HEK293T (cell line): Measurements from ENCODE around the gene CHST11.

Experiments
- ARNT ChIP-seq: fragments of 450-650 bp; IDR thresholded peaks from 2 replicates; pipeline ENCODE4 v1.6.1; 2017; ENCODE audit warnings: mild to moderate bottlenecking
- BHLHE40 ChIP-seq: fragments of 450-650 bp; IDR thresholded peaks from 2 replicates; pipeline ENCODE4 v1.6.1; 2016; ENCODE audit warnings: mild to moderate bottlenecking, moderate library complexity, borderline replicate concordance
- ELF4 ChIP-seq: fragments of 450-650 bp; IDR thresholded peaks from 2 replicates; pipeline ENCODE4 v1.6.1; 2017; ENCODE audit warnings: antibody characterized with exemption
- FOXA1 ChIP-seq: fragments of 450-650 bp; IDR thresholded peaks from 2 replicates; pipeline ENCODE4 v1.6.1; 2016; ENCODE audit warnings: mild to moderate bottlenecking
- FOXK2 ChIP-seq: fragments of 450-650 bp; IDR thresholded peaks from 2 replicates; pipeline ENCODE4 v1.6.1; 2016; ENCODE audit warnings: mild to moderate bottlenecking
- FOXM1 ChIP-seq: fragments of 450-650 bp; IDR thresholded peaks from 2 replicates; pipeline ENCODE4 v1.6.1; 2017; ENCODE audit warnings: mild to moderate bottlenecking, borderline replicate concordance
- LEF1 ChIP-seq: fragments of 450-650 bp; IDR thresholded peaks from 2 replicates; pipeline ENCODE4 v1.6.1; 2017; ENCODE audit warnings: mild to moderate bottlenecking, borderline replicate concordance
- TARDBP ChIP-seq: fragments of 450-650 bp; IDR thresholded peaks from 2 replicates; pipeline ENCODE4 v1.6.1; 2016
- ZNF384 ChIP-seq: fragments of 450-650 bp; IDR thresholded peaks from 2 replicates; pipeline ENCODE4 v1.6.1; 2016

GRCh38 chr12:104534857-104535248, 78.1 kb downstream of the CHST11 start:
- no peak for TF ChIP-seq TARDBP
- no peak for TF ChIP-seq LEF1
- TF ChIP-seq FOXM1 = no peak
- TF ChIP-seq BHLHE40 = no peak
- TF ChIP-seq ELF4 = no peak
- no peak for TF ChIP-seq FOXK2
- TF ChIP-seq FOXA1 = no peak
- no peak for TF ChIP-seq ARNT
- no peak for TF ChIP-seq ZNF384
